Peyer's patch (tissue), 4 donors: ENCODE measurements around the gene TTC16. TPM values are rescaled to one million over a fixed set of nuclear protein-coding genes. Genes with fewer than 3 reads are reported as not detected.

ENCODE experiments used
- DNase-seq, 3 donors: peaks; one replicate each; pipeline ENCODE4 v3.0.0-alpha.2; 2017 to 2019
- H3K27ac ChIP-seq, 4 donors: fragments of 200-600 bp; sonication (generic); one replicate each; pipeline ENCODE4 v1.5.1; 2016 to 2019
- H3K27me3 ChIP-seq, 2 donors: fragments of 200-600 bp; sonication (generic); one replicate each; pipeline ENCODE4 v1.5.1; 2019
- H3K36me3 ChIP-seq, 3 donors: fragments of 200-600 bp; sonication (generic); one replicate each; pipeline ENCODE4 v1.5.1; 2016 to 2019
- H3K4me1 ChIP-seq, 4 donors: fragments of 200-600 bp; sonication (generic); one replicate each; pipeline ENCODE4 v1.5.1; 2016 to 2019
- H3K4me3 ChIP-seq, 4 donors: fragments of 200-600 bp; sonication (generic); 1 replicate in 3 of 4; 2 replicates in 1 of 4; pipeline ENCODE4 v1.5.1; 2016 to 2019; ENCODE audit warnings: mild to moderate bottlenecking in 1 of 4
- H3K9me3 ChIP-seq, 4 donors: fragments of 200-600 bp; sonication (generic); one replicate each; pipeline ENCODE4 v1.5.1; 2016 to 2019; ENCODE audit warnings: mild to moderate bottlenecking in 1 of 4
- CTCF ChIP-seq, 6 experiments: fragments of 450-650 bp in 4 of 6; fragments of 200-600 bp in 2 of 6; sonication (generic) in 1 of 6; IDR thresholded peaks; one replicate each; pipeline ENCODE4 v1.5.1; 2017 to 2019; ENCODE audit warnings: antibody characterized with exemption in 6 of 6, mild to moderate bottlenecking in 3 of 6, moderate library complexity in 1 of 6
- POLR2A ChIP-seq, 2 donors: fragments of 450-650 bp; IDR thresholded peaks; one replicate each; pipeline ENCODE4 v1.5.1; 2017; ENCODE audit warnings: antibody characterized with exemption in 2 of 2, mild to moderate bottlenecking in 2 of 2, moderate library complexity in 2 of 2
- total RNA-seq, 4 donors: library from RNA; depleted of rRNA; stranded (reverse); fragments of >200 nt; gene quantifications; one replicate each; pipeline ENCODE4 v1.1.0, GENCODE V29; 2016

The TTC16 gene
- not detected for total RNA-seq

- H3K27me3 ChIP-seq: no peaks in the 10 kb centered on the region
- H3K27ac ChIP-seq: peak within 1 kb of the TSS; percentile 67 to 84 (median 72)
- no peak for TF ChIP-seq CTCF (IDR thresholded peaks at IDR 0.05)
- TF ChIP-seq POLR2A (IDR thresholded peaks at IDR 0.05): peak in 1 of 2 donors; percentile 18
- H3K9me3 ChIP-seq: no peaks in the 10 kb centered on the region
- H3K4me1 ChIP-seq: peaks cover 0 to 15% (median 8%) of the 10 kb centered on the region in 4 donors
- H3K36me3 ChIP-seq: no peaks in the 10 kb centered on the region
- DNase-seq: peak; percentile 98 to 99 (median 98)
- H3K4me3 ChIP-seq: peak within 1 kb of the TSS; percentile 57 to 78 (median 68)
Measured at GRCh38 chr9:127715470-127716337, at the start of gene TTC16, which contains the start of gene PTRH1. TTC16 (plus strand) TSS chr9:127716079; CDS start chr9:127716146, 67 bp downstream. PTRH1 (minus strand) TSS chr9:127715663; CDS start chr9:127715639, 24 bp downstream.

- H3K36me3 ChIP-seq: peaks cover 0 to 1% (median 0%) of the 10 kb centered on the region in 3 donors
- TF ChIP-seq POLR2A (IDR thresholded peaks at IDR 0.05) (no peak), CTCF (IDR thresholded peaks at IDR 0.05) (no peak)
Measured at GRCh38 chr9:127667127-127667844, 48.6 kb upstream of the TTC16 start.

GRCh38 chr9:127667906-127668305 lies 48.0 kb upstream of the TTC16 start:
- Histone ChIP-seq H3K9me3 (no peaks in the 10 kb centered on the region), H3K27me3 (no peaks in the 10 kb centered on the region), H3K4me1 (no peaks in the 10 kb centered on the region), H3K4me3 (no peak overlapping the region), H3K36me3 (peaks cover 0 to 8% (median 0%) of the 10 kb centered on the region in 3 donors), H3K27ac (peak overlapping the region in 1 of 4 donors; percentile 17)
- TF ChIP-seq POLR2A (IDR thresholded peaks at IDR 0.05) (no peak), CTCF (IDR thresholded peaks at IDR 0.05) (no peak)
- no peak for DNase-seq

More at GRCh38 chr9:127667127-127667844, 48.6 kb upstream of the TTC16 start:
- Histone ChIP-seq H3K4me1 (no peaks in the 10 kb centered on the region), H3K9me3 (no peaks in the 10 kb centered on the region), H3K27ac (peak overlapping the region in 1 of 4 donors; percentile 17), H3K27me3 (no peaks in the 10 kb centered on the region), H3K4me3 (no peak overlapping the region)
- DNase-seq: no peak

- DNase-seq: no peak
- no peak for TF ChIP-seq POLR2A (IDR thresholded peaks at IDR 0.05)
- no peak for TF ChIP-seq CTCF (IDR thresholded peaks at IDR 0.05)
- H3K36me3 ChIP-seq: peaks cover 0 to 20% (median 0%) of the 10 kb centered on the region in 3 donors
Measured at GRCh38 chr9:127673234-127673633, 42.6 kb upstream of the TTC16 start.

GRCh38 chr9:127676638-127677037 lies 39.2 kb upstream of the TTC16 start:
- no peak overlapping the region for H3K4me3 ChIP-seq
- H3K4me1 ChIP-seq: no peaks in the 10 kb centered on the region
- H3K27me3 ChIP-seq: no peaks in the 10 kb centered on the region
- H3K36me3 ChIP-seq: peaks cover 0 to 48% (median 0%) of the 10 kb centered on the region in 3 donors
- no peaks in the 10 kb centered on the region for H3K9me3 ChIP-seq
- H3K27ac ChIP-seq: no peak overlapping the region
- no peak for DNase-seq
- TF ChIP-seq POLR2A (IDR thresholded peaks at IDR 0.05) (no peak), CTCF (IDR thresholded peaks at IDR 0.05) (no peak)

More at GRCh38 chr9:127673234-127673633, 42.6 kb upstream of the TTC16 start:
- no peaks in the 10 kb centered on the region for H3K4me1 ChIP-seq
- H3K9me3 ChIP-seq: no peaks in the 10 kb centered on the region
- H3K27ac ChIP-seq: no peak overlapping the region
- H3K4me3 ChIP-seq: no peak overlapping the region
- H3K27me3 ChIP-seq: no peaks in the 10 kb centered on the region
